GM18508 (cell line): Measurements from ENCODE around the gene TIFAB.
"Not testable (repeated sequence)": the region's sequence is repeated elsewhere in the genome, so short reads cannot be mapped to it uniquely, and the experiment has no call there.

ENCODE experiments used
- ATAC-seq: cut with Tn5 transposase; IDR thresholded peaks from one replicate; pipeline ENCODE4 v1.9.1; 2021; ENCODE audit warnings: moderate number of reproducible peaks; ENCODE audit not compliant: insufficient read depth, unreplicated experiment

The TIFAB gene, protein sequence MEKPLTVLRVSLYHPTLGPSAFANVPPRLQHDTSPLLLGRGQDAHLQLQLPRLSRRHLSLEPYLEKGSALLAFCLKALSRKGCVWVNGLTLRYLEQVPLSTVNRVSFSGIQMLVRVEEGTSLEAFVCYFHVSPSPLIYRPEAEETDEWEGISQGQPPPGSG

DNA sequence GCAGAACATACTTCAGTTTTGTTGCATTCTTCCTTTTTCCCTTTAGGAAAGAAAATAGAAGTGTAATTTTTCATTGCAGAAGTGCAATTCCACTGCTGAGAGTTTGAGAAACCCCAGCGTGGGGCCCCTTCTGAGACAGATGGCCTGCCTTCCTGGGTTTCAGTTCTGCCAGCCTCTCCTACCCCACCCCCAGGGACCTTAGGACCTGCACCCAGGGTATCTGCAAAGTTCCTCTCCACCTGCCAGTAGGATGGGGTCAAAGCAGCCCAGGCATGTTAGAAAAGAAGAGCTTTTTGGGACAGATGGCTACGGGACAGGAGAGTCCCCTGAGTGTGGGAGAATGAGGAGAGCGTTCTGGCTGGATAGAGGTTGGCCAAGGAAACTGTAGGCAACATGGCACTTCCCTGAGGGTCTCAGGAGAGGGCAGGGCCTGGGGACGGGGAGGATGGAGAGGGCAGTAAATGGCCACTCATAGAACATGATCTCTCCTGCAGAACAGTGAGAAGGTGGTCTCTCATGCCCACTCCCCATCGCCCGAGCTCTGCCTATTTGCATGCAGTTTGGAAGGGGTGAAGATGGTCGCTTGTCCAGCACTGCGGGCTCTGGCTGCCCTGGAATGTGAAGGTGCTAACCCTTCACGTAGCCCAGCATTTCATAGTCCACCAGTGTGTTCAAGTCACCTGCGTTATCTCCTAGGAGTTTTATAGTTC is at the start of gene TIFAB:
Gene TIFAB (minus strand): TSS at position 31 of the 710 bp plus-strand sequence. CDS start 2,412 bp downstream, outside the sequence.
- ATAC-seq = no peak

DNA sequence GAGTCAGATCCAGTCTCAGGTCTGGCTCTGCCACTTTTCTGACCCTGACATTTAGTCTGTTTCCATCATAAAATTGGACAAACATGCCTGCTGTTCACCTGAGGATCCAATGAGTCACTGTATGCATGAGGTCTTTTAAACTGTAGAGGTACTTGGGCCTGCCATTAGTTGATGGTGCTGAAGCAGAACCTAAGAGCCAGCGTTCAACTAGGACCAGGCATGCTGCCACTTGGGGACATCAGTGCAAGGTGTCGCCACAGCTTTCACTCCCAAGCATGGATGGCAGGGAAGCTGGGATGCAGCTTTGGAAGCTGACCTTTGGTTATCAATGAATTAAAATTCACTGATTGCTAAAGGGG is 46.5 kb upstream of the TIFAB start:
- ATAC-seq = no peak

GRCh38 chr5:135497971-135498636 is 46.0 kb upstream of the TIFAB start:
- no peak for ATAC-seq

DNA sequence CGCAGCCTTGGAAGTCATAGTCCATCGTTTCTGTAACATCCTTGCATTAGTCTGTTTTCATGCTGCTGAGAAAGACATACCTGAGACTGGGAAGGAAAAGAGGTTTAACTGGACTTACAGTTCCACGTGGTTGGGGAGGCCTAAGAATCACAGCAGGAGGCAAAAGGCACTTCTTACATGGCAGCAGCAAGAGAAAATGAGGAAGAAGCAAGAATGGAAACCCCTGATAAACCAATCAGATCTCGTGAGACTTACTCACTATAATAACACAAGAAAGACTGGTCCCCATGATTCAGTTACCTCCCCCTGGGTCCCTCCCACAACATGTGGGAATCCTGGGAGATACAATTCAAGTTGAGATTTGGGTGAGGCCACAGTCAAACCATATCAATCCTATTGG is 43.4 kb upstream of the TIFAB start:
- ATAC-seq = not testable (repeated sequence)

GRCh38 chr5:135494196-135494595 is 42.0 kb upstream of the TIFAB start:
- ATAC-seq = no peak

GRCh38 chr5:135493406-135494180 is 41.4 kb upstream of the TIFAB start:
- ATAC-seq = no peak

DNA sequence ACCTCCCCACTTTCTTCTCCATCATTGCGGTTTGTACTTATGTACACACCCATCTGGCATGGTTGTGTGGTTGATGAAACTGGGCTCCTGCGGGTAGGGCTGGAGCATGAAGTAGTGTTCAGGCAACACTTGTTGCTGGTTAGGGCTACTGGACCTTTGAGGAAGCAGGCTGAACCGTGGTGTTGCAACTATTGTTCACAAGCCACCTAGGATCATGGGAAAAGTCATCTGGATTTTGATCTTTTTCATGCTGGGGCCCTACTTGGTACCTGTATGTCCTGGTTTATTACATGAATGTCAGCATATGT is 40.1 kb upstream of the TIFAB start:
- ATAC-seq = no peak

GRCh38 chr5:135491552-135492318 is 39.6 kb upstream of the TIFAB start:
- ATAC-seq = no peak

GRCh38 chr5:135491038-135491551 is 38.9 kb upstream of the TIFAB start:
- ATAC-seq = no peak

DNA sequence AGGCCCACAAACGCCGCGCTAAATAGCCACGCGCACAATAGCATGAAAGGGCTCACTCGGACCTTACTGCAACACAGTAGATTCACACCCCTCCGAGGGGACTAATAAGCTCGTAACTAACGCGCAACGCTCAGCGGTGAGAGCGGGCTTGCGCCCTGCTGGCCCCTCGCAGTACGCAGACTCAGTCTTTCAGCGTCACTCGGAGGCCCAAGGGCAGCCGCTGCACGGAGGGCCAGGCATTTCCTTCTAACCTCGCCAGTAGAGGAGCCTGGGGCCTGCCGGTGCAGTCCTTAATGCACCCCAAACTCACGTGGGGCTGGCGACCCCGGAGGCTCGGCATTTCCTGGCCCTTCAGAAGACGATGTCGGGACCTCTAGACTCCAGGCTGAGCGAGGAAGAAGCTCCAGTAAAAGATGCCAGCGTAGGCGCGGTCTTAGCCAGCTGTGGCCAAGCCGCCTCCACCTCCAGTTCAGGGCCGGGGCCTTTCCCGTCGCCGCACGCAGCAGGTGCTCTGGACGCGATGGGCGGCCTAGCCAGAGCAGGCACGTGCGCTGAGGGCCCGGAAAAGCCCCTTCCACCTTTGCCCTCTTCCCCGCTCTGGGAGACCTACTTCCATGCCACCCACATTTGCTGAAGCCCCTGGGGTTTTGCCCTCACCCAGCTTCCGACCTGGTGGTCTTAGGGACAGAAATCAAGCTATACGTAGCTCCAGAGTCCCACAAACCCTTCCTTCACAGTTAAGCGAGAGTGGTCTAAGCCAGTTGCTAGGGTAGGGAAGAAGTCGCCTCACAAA is 38.3 kb upstream of the TIFAB start:
- ATAC-seq = no peak

DNA sequence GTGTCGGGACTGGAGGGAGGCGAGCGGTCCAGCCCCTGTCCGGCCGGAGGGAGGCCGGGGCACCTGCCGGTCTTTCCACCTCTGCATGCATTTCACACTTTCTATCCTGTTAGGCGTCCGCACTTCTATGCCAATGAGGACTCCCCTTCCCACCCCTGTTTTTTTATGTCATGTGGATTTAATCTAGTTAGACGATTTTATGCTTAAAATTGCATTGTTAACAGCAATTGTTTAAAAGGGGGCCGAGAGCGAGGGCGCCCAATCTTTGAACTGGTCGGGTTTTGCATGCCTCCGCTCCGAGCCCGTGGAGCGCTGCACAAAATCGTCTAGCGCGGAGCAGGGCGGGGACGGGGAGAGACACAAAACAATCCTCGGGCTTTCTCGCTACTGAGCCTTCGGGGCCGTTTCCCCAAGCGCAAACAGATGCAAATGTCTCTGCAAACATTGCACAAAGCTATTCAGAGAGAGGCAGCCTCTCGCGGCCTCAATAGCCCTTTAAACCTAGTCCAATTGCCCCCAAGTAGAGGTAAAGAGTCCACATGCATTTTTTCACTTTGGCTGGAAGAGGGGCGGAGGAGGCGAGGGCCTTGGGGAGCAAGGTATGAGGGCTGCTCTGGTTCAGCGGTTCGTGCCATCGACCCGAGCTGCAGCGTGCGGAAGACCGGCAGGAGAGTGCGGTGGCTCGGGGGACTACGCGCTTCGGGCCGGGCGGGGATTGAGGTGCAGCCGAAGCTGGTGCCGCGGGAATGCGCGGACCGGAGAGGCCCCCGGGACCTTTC is 37.5 kb upstream of the TIFAB start:
- ATAC-seq = no peak

GRCh38 chr5:135488727-135489465 is 36.7 kb upstream of the TIFAB start:
- ATAC-seq = no peak

GRCh38 chr5:135487839-135488514 is 35.8 kb upstream of the TIFAB start:
- no peak for ATAC-seq

- ATAC-seq = no peak
Measured at GRCh38 chr5:135487037-135487395, 34.9 kb upstream of the TIFAB start.

DNA sequence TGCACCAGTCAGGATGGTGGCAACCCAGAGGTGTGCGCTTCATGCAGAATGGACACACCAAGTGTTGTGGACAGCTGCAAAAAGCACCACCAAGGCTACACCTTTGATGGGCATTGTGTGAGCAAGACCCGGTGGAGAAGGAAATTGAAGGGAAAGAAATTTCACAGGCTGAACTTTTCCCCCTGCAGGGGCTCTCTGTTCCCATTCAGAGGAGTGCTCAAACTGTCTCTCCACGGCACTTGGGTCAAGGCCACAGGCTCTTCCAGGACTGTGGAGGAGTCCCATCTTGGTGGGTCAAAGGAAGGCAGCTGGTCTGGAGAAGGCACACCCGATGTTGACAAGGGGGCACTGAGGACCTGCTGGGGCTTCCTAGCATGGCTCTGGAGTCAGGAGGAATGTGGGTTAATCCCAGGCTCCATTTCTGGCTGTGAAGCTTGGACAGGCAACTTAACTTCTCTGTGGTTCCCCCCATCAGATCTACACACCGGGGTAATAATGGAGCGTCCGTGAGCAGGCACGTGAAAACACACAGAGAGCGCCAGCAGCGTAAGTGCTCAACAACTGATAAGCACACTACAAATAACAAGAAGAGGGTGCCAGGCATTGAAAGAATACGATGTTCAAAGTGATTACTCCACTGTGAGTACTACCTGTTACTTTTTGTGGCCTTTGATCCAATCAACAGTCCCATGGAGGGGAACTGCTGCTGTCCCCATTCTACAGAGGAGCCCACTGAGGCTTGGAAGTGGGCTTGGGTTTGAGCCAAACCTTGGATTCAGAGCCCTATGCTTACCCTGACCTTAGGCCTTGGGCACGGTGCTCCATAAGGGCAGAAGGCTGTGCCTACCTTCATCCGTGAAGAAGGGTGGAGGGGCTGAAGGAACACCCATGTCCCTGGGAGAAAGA is 34.2 kb upstream of the TIFAB start:
- ATAC-seq = no peak

DNA sequence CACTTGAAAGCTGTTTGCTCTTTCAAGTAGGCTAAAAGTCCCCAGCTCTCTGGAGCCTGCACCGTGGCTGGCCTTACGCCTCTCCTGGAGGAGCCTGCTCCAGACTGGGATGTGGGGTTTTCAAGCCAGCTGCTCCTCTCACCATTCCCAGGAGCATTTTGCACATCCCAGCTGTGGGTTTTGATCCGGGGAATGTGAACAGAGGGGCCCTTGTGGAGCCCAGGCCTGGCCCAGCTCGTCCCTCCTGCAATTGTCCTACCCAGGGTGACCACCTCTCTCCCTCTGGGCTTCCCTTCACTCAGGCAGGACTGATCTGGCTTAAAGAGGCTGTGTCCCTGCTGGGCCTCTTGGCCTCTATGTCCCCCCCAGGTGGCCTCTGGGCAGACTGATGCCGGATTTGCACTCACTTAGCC is 32.5 kb upstream of the TIFAB start:
- no peak for ATAC-seq

GRCh38 chr5:135483254-135483653 is 31.1 kb upstream of the TIFAB start:
- ATAC-seq = no peak
